Testis (tissue), 3 donors: ENCODE measurements around the gene WIPF2. TPM values are rescaled to one million over a fixed set of nuclear protein-coding genes. Genes with fewer than 3 reads are reported as not detected.

Experiments used
- DNase-seq: peaks from one replicate; pipeline ENCODE4 v3.0.0-alpha.2; 2019
- H3K27ac ChIP-seq, 2 donors: fragments of 200-600 bp; sonication (generic); one replicate each; pipeline ENCODE4 v1.5.1; 2019
- H3K27me3 ChIP-seq: fragments of 200-600 bp; sonication (generic); one replicate; pipeline ENCODE4 v1.5.1; 2019
- H3K36me3 ChIP-seq: fragments of 200-600 bp; sonication (generic); one replicate; pipeline ENCODE4 v1.5.1; 2017; ENCODE audit warnings: low read depth; ENCODE audit errors: missing control alignments
- H3K4me1 ChIP-seq: fragments of 200-600 bp; sonication (generic); one replicate; pipeline ENCODE4 v1.5.1; 2019
- H3K4me3 ChIP-seq, 2 donors: fragments of 200-600 bp; sonication (generic); one replicate each; pipeline ENCODE4 v1.5.1; 2017 to 2019
- H3K9me3 ChIP-seq: fragments of 200-600 bp; sonication (generic); one replicate; pipeline ENCODE4 v1.5.1; 2017
- POLR2A ChIP-seq: fragments of 450-650 bp; IDR thresholded peaks from one replicate; pipeline ENCODE4 v1.6.1; 2017; ENCODE audit warnings: antibody characterized with exemption, mild to moderate bottlenecking, moderate library complexity
- WGBS, 2 donors: methylation state at CpG; one replicate each; pipeline ENCODE4 v1.1.5; 2018; 5-methylcytosine and 5-hydroxymethylcytosine counted together
- intact Hi-C: fragments of 100-400 bp; cut with DNase I; formaldehyde crosslinking; loops from one replicate; pipeline ENCODE4 v1.15.1; 2023; ENCODE audit warnings: low total_unique reads
- polyA plus RNA-seq: library from polyadenylated mRNA; stranded (reverse); fragments of 350-450 nt; fragmentation: Illumina TruSeq; extraction: RNeasy Lipid Tissue Mini Kit (QIAGEN cat#74804); gene quantifications from one replicate; pipeline ENCODE4 v1.2.3, GENCODE V29; 2014; ENCODE audit warnings: low read depth, low replicate concordance; ENCODE audit not compliant: insufficient read depth
- total RNA-seq, 2 donors: library from RNA; depleted of rRNA; stranded (reverse); fragments of >200 nt; gene quantifications; one replicate each; pipeline ENCODE4 v1.2.3, GENCODE V29; 2016
- TF ChIP-seq, protein P1 (sequence below), 3 experiments: fragments of 450-650 bp in 2 of 3; fragments of 200-600 bp in 1 of 3; sonication (generic) in 1 of 3; IDR thresholded peaks; one replicate each; pipeline ENCODE4 v1.5.1; 2016 to 2019; ENCODE audit warnings: antibody characterized with exemption in 3 of 3, mild to moderate bottlenecking in 2 of 3, moderate library complexity in 1 of 3

Gene WIPF2
- total and polyA plus RNA-seq, 3 donors from 2014 or later = 16.4 to 21.1 (median 20.1) TPM

DNA sequence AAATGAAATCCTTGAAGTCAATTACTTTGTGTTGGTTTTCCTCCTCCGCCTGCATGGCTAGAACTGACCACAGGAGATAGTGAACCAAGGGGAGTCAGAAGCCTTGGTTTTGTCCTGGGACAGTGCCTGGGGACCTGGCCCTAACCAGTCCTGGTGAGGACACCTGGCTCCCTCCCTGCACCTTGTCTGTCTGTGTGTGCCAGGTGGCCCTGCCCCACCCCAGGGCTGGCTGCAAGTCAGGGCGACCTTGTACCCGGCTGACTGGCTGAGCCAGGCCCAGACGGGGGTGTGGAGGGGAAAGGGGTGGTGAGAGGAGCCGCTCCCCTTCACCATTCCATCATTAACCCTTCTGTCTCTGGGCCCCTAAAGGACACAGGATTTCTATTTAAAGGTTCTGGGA, 38.4 kb upstream of the WIPF2 start:
- no peaks in the 10 kb centered on the region for H3K9me3 ChIP-seq
- no peaks in the 10 kb centered on the region for H3K27me3 ChIP-seq
- 50 to 73% methylated on average over 4 to 5 of the region's 5 CpGs for WGBS, 2 donors
- intact Hi-C loops = no loop called here
- no peak for TF ChIP-seq POLR2A
- TF ChIP-seq, protein P1, sequence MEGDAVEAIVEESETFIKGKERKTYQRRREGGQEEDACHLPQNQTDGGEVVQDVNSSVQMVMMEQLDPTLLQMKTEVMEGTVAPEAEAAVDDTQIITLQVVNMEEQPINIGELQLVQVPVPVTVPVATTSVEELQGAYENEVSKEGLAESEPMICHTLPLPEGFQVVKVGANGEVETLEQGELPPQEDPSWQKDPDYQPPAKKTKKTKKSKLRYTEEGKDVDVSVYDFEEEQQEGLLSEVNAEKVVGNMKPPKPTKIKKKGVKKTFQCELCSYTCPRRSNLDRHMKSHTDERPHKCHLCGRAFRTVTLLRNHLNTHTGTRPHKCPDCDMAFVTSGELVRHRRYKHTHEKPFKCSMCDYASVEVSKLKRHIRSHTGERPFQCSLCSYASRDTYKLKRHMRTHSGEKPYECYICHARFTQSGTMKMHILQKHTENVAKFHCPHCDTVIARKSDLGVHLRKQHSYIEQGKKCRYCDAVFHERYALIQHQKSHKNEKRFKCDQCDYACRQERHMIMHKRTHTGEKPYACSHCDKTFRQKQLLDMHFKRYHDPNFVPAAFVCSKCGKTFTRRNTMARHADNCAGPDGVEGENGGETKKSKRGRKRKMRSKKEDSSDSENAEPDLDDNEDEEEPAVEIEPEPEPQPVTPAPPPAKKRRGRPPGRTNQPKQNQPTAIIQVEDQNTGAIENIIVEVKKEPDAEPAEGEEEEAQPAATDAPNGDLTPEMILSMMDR (IDR thresholded peaks at IDR 0.05) = no peak
- H3K4me1 ChIP-seq = peaks cover 11% of the 10 kb centered on the region
- no peak overlapping the region for H3K4me3 ChIP-seq
- DNase-seq = no peak
- H3K36me3 ChIP-seq = no peaks in the 10 kb centered on the region
- no peak overlapping the region for H3K27ac ChIP-seq

DNA sequence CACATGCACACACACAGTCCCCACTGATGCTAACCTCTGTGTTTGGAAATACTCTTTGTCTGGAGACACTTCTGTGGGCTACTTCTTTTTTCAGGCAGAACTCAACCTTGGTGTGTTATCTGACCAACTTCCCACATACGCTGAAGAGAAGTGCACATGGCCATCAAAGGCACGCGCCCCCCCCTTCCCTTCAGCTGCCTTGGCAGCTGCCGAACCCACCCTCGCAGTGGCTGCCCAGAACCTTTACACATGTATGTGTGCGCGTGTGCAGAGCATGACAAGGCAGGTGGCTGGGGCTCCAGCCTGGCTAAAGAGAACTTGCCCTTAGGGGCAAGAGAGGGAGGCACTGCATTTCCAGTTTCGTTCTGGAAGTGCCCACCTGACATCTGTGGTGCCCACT, 37.9 kb upstream of the WIPF2 start:
- Histone ChIP-seq H3K9me3 (no peaks in the 10 kb centered on the region), H3K27ac (no peak overlapping the region), H3K4me3 (no peak overlapping the region), H3K36me3 (no peaks in the 10 kb centered on the region), H3K27me3 (no peaks in the 10 kb centered on the region), H3K4me1 (peaks cover 11% of the 10 kb centered on the region)
- 66 to 78% methylated on average over 6 to 8 of the region's 8 CpGs for WGBS, 2 donors
- no peak for DNase-seq
- TF ChIP-seq, protein P1 (IDR thresholded peaks at IDR 0.05) = no peak
- TF ChIP-seq POLR2A = no peak
- intact Hi-C loops = no loop called here

DNA sequence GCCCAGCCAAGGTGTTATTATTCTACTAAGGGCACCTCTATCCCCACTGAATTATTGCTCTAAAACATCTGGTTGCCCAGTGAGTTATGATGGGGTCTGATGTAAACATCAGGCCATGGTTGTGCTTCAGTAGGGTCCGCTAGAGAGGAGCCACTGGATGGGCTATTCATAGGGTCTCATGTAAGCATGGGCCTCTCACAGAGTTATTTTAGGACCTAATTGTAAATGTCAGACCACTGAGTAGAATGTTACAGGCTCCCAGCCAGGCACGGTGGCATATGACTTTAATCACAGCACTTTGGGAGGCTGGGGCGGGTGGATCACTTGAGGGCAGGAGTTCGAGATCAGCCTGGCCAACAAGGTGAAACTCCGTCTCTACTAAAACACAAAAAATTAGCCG, 36.5 kb upstream of the WIPF2 start:
- Histone ChIP-seq H3K36me3 (no peaks in the 10 kb centered on the region), H3K9me3 (no peaks in the 10 kb centered on the region), H3K4me3 (no peak overlapping the region), H3K4me1 (peaks cover 4% of the 10 kb centered on the region), H3K27ac (no peak overlapping the region), H3K27me3 (no peaks in the 10 kb centered on the region)
- 93 to 94% methylated on average over 6 of the region's 6 CpGs for WGBS, 2 donors
- no peak for TF ChIP-seq POLR2A
- TF ChIP-seq, protein P1 (IDR thresholded peaks at IDR 0.05) = no peak
- DNase-seq = no peak
- intact Hi-C loops = no loop called here

DNA sequence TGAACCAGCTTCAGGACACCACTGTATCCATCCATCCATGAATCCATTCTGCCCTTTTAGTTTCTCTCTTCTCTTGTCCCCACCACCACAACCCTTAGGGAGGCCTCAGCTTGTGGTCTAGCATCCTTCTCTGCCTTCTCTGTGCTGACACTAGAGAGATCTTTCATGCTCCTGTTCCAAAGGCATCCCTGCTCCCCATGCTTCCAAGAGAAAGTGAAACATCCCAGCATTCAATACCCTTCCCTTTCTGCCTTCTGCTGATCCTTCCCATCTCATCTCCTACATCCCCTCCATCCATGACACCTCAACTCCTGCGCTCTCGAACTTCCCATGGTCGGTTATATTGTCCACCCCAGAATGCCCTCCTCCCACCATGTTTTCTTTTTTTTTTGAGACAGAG, 31.9 kb upstream of the WIPF2 start:
- Histone ChIP-seq H3K27ac (no peak overlapping the region), H3K4me3 (no peak overlapping the region), H3K27me3 (no peaks in the 10 kb centered on the region), H3K36me3 (no peaks in the 10 kb centered on the region), H3K4me1 (peaks cover 20% of the 10 kb centered on the region), H3K9me3 (no peaks in the 10 kb centered on the region)
- no peak for TF ChIP-seq POLR2A
- TF ChIP-seq, protein P1 (IDR thresholded peaks at IDR 0.05) = no peak
- DNase-seq = no peak
- 93 to 95% methylated on average over 3 of the region's 3 CpGs for WGBS, 2 donors
- intact Hi-C loops = no loop called here

DNA sequence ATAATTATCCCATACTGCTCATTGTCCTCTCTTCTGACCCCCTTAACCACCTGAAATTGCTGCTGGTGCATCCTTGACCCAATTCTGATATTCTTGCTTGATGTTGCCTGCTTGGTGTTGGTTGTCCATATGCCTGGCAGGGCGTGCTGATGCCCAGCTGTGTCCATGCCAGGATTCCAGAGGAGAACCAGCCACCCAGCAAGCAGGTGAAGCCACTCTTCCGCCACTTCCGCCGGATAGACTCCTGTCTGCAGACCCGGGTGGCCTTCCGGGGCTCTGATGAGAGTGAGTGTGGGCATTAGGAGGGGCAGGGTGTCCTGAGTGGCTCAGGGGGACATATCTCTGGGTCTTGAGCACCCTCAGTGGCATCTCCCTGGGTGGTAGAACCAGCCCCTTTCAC, 30.4 kb upstream of the WIPF2 start:
- 90 to 100% methylated on average over 1 to 6 of the region's 6 CpGs for WGBS, 2 donors
- H3K27ac ChIP-seq = no peak overlapping the region

More for the DNA sequence above, 30.4 kb upstream of the WIPF2 start:
- intact Hi-C loops = no loop called here
- DNase-seq = no peak
- H3K4me3 ChIP-seq = no peak overlapping the region
- H3K4me1 ChIP-seq = peaks cover 20% of the 10 kb centered on the region
- TF ChIP-seq, protein P1 (IDR thresholded peaks at IDR 0.05) = no peak
- no peak for TF ChIP-seq POLR2A
- H3K36me3 ChIP-seq = no peaks in the 10 kb centered on the region
- H3K27me3 ChIP-seq = no peaks in the 10 kb centered on the region
- no peaks in the 10 kb centered on the region for H3K9me3 ChIP-seq
